Coronary artery (tissue), 2 donors: ENCODE results near the gene NFX1.

Experiments
- DNase-seq: peaks from one replicate; pipeline ENCODE4 v3.0.0-alpha.2; 2017; ENCODE audit warnings: low spot score
- H3K27ac ChIP-seq, 2 donors: fragments of 200-600 bp; sonication (generic); one replicate each; pipeline ENCODE4 v1.5.1; 2016 to 2019
- H3K4me3 ChIP-seq: fragments of 200-600 bp; sonication (generic); 2 replicates; pipeline ENCODE4 v1.5.1; 2016; ENCODE audit warnings: mild to moderate bottlenecking, moderate library complexity
- CTCF ChIP-seq: fragments of 200-600 bp; sonication (generic); IDR thresholded peaks from one replicate; pipeline ENCODE4 v1.5.1; 2019; ENCODE audit warnings: antibody characterized with exemption

NFX1 gene

GRCh38 chr9:33265211-33265865 lies 25.0 kb upstream of the NFX1 start:
- DNase-seq: no peak
- Histone ChIP-seq H3K4me3 (peak overlapping the region; percentile 91), H3K27ac (peak overlapping the region; percentile 70 to 90)
- TF ChIP-seq CTCF: no peak

- TF ChIP-seq CTCF: no peak
- H3K27ac ChIP-seq: no peak overlapping the region
- no peak overlapping the region for H3K4me3 ChIP-seq
- no peak for DNase-seq
Measured at GRCh38 chr9:33267151-33267767, 23.1 kb upstream of the NFX1 start.

DNA sequence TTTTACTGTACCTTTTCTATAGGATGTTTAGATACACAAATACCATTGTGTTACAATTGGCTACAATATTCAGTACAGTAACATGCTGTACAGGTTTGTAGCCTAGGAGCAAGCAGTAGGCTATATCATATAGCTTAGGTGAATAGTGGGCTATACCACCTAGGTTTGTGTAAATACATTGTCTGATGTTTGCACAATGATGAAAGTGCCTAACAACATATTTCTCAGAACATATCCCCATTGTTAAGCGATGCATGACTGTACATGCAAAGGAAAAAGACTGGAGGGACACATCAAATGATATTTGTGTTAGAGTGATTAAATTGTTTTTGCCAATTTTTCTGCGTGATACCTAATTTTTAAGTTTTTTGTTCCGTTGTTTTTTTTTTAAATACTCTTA lies 20.2 kb upstream of the NFX1 start:
- Histone ChIP-seq H3K27ac (no peak overlapping the region), H3K4me3 (no peak overlapping the region)
- TF ChIP-seq CTCF: no peak
- DNase-seq: no peak

GRCh38 chr9:33272061-33272460 lies 18.3 kb upstream of the NFX1 start:
- no peak overlapping the region for H3K4me3 ChIP-seq
- DNase-seq: no peak
- TF ChIP-seq CTCF: no peak

DNA sequence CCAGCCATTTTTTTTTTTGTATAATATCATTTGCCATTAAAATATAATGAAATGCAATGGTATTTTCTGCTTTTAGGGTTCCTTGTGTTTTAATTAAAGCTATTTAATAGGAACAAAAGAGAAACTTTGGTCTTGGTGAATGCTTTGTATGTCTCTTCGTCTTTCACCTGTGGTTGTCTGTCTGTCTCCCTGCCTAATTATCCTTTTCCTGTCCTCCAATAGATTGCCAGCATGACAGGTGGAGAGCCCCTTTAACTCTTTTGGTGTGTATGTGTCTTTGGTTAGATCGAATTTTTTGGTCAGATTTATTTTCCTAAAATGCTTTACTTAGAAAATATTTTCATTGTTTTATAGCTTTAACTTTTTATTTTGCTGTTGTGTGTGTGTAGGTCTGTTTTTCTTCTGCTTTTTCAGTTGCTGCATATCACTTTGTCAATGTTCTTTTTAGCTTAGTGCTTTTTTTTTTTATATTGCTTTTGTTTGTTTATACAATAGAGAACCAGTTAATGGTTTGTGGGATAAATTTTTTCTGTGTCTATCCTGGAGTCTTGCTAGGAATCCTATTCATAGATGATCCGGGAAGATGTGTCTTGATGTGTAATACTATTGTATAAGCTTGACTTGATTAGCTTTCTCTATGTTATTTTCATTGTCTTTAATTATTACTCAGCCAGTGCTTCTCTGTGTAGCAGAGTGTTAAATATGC lies 16.9 kb upstream of the NFX1 start:
- Histone ChIP-seq H3K4me3 (no peak overlapping the region), H3K27ac (no peak overlapping the region)
- DNase-seq: no peak
- no peak for TF ChIP-seq CTCF

More at GRCh38 chr9:33272061-33272460, 18.3 kb upstream of the NFX1 start:
- no peak overlapping the region for H3K27ac ChIP-seq

DNA sequence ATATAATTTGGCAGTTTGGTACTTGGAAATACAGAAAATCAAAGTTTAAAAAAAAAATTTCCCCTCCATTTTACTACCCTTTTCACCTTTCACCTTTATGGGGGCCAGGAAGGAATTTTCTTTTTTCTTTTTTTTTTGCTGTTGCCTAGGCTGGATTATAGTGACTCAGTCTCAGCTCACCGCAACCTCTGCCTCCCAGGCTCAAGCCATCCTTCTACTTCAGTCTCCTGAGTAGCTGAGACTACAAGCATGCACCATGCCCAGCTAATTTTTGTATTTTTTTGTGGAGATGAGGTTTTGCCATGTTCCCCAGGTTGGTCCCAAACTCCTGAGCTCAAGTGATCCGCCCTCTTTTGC lies 16.4 kb upstream of the NFX1 start:
- H3K27ac ChIP-seq: no peak overlapping the region
- H3K4me3 ChIP-seq: no peak overlapping the region
- TF ChIP-seq CTCF: no peak
- DNase-seq: no peak

DNA sequence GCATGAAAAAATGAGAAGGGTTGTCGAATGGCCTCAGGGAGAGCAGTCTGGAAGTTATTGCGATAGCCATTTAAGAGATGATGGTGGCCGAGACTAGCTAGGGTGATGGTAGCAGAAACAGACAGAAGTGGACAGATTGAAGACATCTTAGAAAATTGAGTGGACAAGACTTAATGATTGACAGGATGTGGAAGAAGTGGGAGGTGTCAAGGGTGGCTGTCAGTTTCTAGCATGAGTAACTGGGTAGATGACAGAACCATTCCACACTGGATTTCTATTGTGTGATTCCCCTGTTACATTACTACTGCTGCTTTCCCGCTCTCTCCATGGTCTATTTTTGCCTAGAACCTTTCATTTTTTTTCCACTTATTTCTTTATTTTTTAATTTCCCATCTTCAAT lies 12.8 kb upstream of the NFX1 start:
- DNase-seq: no peak
- Histone ChIP-seq H3K27ac (no peak overlapping the region), H3K4me3 (no peak overlapping the region)
- no peak for TF ChIP-seq CTCF
